K562 (cell line): Measurements from ENCODE around the gene GATAD2B. TPM values are rescaled to one million over a fixed set of nuclear protein-coding genes. Genes with fewer than 3 reads are reported as not detected.

Source experiments
- BCL6 ChIP-seq: fragments of 250-450 bp; sonication (Bioruptor Pico); IDR thresholded peaks from 2 replicates; pipeline ENCODE4 v1.4.0; 2020
- CHD4 ChIP-seq: fragments of 200-600 bp; sonication (generic); IDR thresholded peaks from 3 replicates; pipeline ENCODE4 v1.6.1; 2012; ENCODE audit warnings: low read depth, mild to moderate bottlenecking, mixed read lengths, low read length, inconsistent platforms; ENCODE audit not compliant: insufficient read depth, insufficient replicate concordance, poor library complexity, severe bottlenecking
- DMBX1 ChIP-seq: fragments of 250-450 bp; sonication (Bioruptor Pico); IDR thresholded peaks from 2 replicates; pipeline ENCODE4 v1.8.0; 2022; ENCODE audit warnings: inconsistent platforms, mild to moderate bottlenecking, moderate library complexity, borderline replicate concordance
- OTX1 ChIP-seq: fragments of 450-650 bp; formaldehyde crosslinking; IDR thresholded peaks from 2 replicates; pipeline ENCODE4 v1.4.0; 2022; ENCODE audit warnings: mild to moderate bottlenecking
- RUNX1 ChIP-seq: sonication (generic); IDR thresholded peaks from 2 replicates; pipeline ENCODE4 v1.6.1; 2016; ENCODE audit warnings: antibody characterized with exemption, low read depth
- SMAD1 ChIP-seq: fragments of 150-350 bp; IDR thresholded peaks from 2 replicates; pipeline ENCODE4 v1.6.1; 2014; ENCODE audit warnings: low read length, low read depth; ENCODE audit not compliant: partially characterized antibody
- SP2 ChIP-seq: IDR thresholded peaks from 2 replicates; pipeline ENCODE4 v1.6.1; 2011; ENCODE audit warnings: mild to moderate bottlenecking, low read depth, low read length, moderate library complexity; ENCODE audit not compliant: poor library complexity, severe bottlenecking; ENCODE audit errors: extremely low read depth
- SRSF3 ChIP-seq: fragments of 200-400 bp; formaldehyde crosslinking; IDR thresholded peaks from 2 replicates; pipeline ENCODE4 v1.6.1; 2016; ENCODE audit warnings: mild to moderate bottlenecking, low read length, moderate library complexity; ENCODE audit not compliant: insufficient read depth
- TCF7 ChIP-seq: sonication (generic); IDR thresholded peaks from 2 replicates; pipeline ENCODE4 v1.6.1; 2016; ENCODE audit warnings: antibody characterized with exemption, borderline replicate concordance
- ZFX ChIP-seq: sonication (generic); formaldehyde crosslinking; IDR thresholded peaks from 2 replicates; pipeline ENCODE4 v1.8.0; 2022; ENCODE audit warnings: mild to moderate bottlenecking, missing genetic modification reagents, moderate library complexity
- ZNF253 ChIP-seq: fragments of 250-450 bp; sonication (Bioruptor Pico); conservative IDR thresholded peaks from 2 replicates; pipeline ENCODE4 v1.6.1; 2021; ENCODE audit warnings: mild to moderate bottlenecking
- polyA plus RNA-seq, 8 experiments: library from polyadenylated mRNA; depleted of rRNA in 4 of 8; stranded (reverse) in 5 of 8; unstranded in 3 of 8; fragments of >200 nt; fragmentation: Nextera tagmentation in 2 of 8; fragmentation: Illumina TruSeq in 1 of 8; extraction: Ambion mirVana in 2 of 8; extraction: Trizol in 1 of 8; gene quantifications; 2 replicates each; pipeline versions ENCODE4 v1.2.1 to v1.2.3, GENCODE V29; 2011 to 2014; ENCODE audit warnings: inconsistent platforms in 1 of 8, missing spikeins in 1 of 8
- total RNA-seq, 7 experiments: library from RNA; depleted of rRNA in 6 of 7; stranded (reverse); fragments of >200 nt in 6 of 7; fragmentation: Illumina TruSeq in 2 of 7; extraction: Trizol in 2 of 7; gene quantifications; 2 replicates each; pipeline versions ENCODE4 v1.2.1 to v1.2.3, GENCODE V29; 2011 to 2021; ENCODE audit warnings: low replicate concordance in 1 of 7
- TF ChIP-seq, protein P1 (sequence below): fragments of 450-650 bp; formaldehyde crosslinking; IDR thresholded peaks from 2 replicates; pipeline ENCODE4 v1.4.0; 2022; ENCODE audit warnings: missing genetic modification characterization
- TF ChIP-seq, protein P2 (sequence below): sonication (generic); formaldehyde crosslinking; IDR thresholded peaks from 2 replicates; pipeline ENCODE4 v1.8.0; 2022; ENCODE audit warnings: mild to moderate bottlenecking, missing genetic modification reagents
- TF ChIP-seq, protein P3 (sequence below), 3 experiments: fragments of 200-800 bp in 1 of 3; fragments of 250-450 bp in 1 of 3; fragments of 450-650 bp in 1 of 3; sonication (Bioruptor Pico) in 1 of 3; sonication (Bioruptor generic) in 1 of 3; formaldehyde crosslinking in 1 of 3; IDR thresholded peaks; 2 replicates each; pipeline versions ENCODE4 v1.6.1 to v1.8.0; 2016 to 2022; ENCODE audit warnings: mild to moderate bottlenecking in 2 of 3, missing genetic modification characterization in 2 of 3, missing compliant biosample characterization in 1 of 3, moderate library complexity in 1 of 3
- TF ChIP-seq, protein P4 (sequence below): fragments of 450-650 bp; formaldehyde crosslinking; IDR thresholded peaks from 2 replicates; pipeline ENCODE4 v1.4.0; 2020; ENCODE audit warnings: mild to moderate bottlenecking, mixed read lengths
- TF ChIP-seq, protein P5 (sequence below): fragments of 250-450 bp; sonication (Bioruptor Pico); IDR thresholded peaks from 2 replicates; pipeline ENCODE4 v1.4.0; 2020; ENCODE audit warnings: mild to moderate bottlenecking, moderate library complexity, borderline replicate concordance

The GATAD2B gene
- total and polyA plus RNA-seq, 9 of the 15 experiments (the other 6 are each of a cell fraction or from before 2014, with no cell fraction given): 1.5 to 40.2 (median 4.9) TPM

DNA sequence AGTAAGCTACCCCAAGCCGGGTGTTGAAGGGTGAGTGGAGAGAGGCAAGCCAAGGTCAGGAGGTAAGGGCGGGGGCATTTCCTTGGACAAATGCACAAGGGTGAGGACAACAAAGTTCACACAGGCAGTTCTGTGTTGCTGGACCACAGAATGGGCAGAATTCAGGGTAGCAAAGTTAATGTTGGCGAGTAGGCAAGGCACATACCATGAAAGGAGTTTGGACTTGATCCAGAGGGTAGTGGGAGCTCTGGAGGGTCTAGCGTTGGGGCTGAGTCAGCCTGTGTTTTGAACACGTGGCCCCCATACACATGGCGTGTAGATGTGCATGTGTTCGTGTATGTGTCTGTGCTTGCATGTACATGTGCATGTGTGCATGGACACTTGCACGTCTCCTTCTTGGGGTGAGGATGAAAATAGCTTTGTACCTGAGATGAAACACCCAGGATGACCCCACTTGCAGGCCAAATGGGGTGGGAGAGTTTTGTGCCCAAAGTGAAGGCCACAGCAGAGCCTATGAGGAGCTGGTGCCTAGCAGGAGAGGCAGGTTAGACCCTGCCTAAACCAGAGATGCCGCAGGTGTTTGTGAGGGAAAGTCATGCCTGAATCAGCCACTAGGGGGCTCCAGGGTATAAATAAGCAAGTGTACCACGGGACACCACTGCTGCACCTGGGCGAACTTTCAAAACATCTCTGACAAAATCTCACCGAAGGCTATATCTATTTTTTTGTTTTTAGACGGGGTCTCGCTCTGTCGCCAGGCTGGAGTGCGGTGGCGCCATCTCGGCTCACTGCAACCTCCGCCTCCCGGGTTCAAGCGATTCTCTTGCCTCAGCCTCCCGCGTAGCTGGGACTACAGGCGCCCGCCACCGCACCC, 125.7 kb downstream of the GATAD2B start (continued):
- TF ChIP-seq, protein P1, sequence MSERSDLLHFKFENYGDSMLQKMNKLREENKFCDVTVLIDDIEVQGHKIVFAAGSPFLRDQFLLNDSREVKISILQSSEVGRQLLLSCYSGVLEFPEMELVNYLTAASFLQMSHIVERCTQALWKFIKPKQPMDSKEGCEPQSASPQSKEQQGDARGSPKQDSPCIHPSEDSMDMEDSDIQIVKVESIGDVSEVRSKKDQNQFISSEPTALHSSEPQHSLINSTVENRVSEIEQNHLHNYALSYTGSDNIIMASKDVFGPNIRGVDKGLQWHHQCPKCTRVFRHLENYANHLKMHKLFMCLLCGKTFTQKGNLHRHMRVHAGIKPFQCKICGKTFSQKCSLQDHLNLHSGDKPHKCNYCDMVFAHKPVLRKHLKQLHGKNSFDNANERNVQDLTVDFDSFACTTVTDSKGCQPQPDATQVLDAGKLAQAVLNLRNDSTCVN (CRISPR knock-in tag): no peak
- TF ChIP-seq, protein P2, sequence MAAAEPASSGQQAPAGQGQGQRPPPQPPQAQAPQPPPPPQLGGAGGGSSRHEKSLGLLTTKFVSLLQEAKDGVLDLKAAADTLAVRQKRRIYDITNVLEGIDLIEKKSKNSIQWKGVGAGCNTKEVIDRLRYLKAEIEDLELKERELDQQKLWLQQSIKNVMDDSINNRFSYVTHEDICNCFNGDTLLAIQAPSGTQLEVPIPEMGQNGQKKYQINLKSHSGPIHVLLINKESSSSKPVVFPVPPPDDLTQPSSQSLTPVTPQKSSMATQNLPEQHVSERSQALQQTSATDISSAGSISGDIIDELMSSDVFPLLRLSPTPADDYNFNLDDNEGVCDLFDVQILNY (CRISPR knock-in tag): no peak
- no peak for TF ChIP-seq TCF7
- no peak for TF ChIP-seq CHD4
- TF ChIP-seq, protein P3, sequence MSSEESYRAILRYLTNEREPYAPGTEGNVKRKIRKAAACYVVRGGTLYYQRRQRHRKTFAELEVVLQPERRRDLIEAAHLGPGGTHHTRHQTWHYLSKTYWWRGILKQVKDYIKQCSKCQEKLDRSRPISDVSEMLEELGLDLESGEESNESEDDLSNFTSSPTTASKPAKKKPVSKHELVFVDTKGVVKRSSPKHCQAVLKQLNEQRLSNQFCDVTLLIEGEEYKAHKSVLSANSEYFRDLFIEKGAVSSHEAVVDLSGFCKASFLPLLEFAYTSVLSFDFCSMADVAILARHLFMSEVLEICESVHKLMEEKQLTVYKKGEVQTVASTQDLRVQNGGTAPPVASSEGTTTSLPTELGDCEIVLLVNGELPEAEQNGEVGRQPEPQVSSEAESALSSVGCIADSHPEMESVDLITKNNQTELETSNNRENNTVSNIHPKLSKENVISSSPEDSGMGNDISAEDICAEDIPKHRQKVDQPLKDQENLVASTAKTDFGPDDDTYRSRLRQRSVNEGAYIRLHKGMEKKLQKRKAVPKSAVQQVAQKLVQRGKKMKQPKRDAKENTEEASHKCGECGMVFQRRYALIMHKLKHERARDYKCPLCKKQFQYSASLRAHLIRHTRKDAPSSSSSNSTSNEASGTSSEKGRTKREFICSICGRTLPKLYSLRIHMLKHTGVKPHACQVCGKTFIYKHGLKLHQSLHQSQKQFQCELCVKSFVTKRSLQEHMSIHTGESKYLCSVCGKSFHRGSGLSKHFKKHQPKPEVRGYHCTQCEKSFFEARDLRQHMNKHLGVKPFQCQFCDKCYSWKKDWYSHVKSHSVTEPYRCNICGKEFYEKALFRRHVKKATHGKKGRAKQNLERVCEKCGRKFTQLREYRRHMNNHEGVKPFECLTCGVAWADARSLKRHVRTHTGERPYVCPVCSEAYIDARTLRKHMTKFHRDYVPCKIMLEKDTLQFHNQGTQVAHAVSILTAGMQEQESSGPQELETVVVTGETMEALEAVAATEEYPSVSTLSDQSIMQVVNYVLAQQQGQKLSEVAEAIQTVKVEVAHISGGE (CRISPR knock-in tag; IDR thresholded peaks at IDR 0.05): no peak
- TF ChIP-seq BCL6 (CRISPR knock-in tag): no peak
- no peak for TF ChIP-seq ZNF253
- no peak for TF ChIP-seq ZFX
- TF ChIP-seq SMAD1: no peak
- TF ChIP-seq, protein P4, sequence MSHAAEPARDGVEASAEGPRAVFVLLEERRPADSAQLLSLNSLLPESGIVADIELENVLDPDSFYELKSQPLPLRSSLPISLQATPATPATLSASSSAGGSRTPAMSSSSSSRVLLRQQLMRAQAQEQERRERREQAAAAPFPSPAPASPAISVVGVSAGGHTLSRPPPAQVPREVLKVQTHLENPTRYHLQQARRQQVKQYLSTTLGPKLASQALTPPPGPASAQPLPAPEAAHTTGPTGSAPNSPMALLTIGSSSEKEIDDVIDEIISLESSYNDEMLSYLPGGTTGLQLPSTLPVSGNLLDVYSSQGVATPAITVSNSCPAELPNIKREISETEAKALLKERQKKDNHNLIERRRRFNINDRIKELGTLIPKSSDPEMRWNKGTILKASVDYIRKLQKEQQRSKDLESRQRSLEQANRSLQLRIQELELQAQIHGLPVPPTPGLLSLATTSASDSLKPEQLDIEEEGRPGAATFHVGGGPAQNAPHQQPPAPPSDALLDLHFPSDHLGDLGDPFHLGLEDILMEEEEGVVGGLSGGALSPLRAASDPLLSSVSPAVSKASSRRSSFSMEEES (CRISPR knock-in tag): no peak
- no peak for TF ChIP-seq DMBX1 (CRISPR knock-in tag)
- TF ChIP-seq SP2: no peak
- TF ChIP-seq, protein P5, sequence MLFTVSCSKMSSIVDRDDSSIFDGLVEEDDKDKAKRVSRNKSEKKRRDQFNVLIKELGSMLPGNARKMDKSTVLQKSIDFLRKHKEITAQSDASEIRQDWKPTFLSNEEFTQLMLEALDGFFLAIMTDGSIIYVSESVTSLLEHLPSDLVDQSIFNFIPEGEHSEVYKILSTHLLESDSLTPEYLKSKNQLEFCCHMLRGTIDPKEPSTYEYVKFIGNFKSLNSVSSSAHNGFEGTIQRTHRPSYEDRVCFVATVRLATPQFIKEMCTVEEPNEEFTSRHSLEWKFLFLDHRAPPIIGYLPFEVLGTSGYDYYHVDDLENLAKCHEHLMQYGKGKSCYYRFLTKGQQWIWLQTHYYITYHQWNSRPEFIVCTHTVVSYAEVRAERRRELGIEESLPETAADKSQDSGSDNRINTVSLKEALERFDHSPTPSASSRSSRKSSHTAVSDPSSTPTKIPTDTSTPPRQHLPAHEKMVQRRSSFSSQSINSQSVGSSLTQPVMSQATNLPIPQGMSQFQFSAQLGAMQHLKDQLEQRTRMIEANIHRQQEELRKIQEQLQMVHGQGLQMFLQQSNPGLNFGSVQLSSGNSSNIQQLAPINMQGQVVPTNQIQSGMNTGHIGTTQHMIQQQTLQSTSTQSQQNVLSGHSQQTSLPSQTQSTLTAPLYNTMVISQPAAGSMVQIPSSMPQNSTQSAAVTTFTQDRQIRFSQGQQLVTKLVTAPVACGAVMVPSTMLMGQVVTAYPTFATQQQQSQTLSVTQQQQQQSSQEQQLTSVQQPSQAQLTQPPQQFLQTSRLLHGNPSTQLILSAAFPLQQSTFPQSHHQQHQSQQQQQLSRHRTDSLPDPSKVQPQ (CRISPR knock-in tag): no peak
- no peak for TF ChIP-seq SRSF3
- no peak for TF ChIP-seq RUNX1
- TF ChIP-seq OTX1 (CRISPR knock-in tag): no peak
